GM18861 (cell line): ENCODE results near the gene SLC29A3.

ENCODE experiments used
- ATAC-seq: cut with Tn5 transposase; IDR thresholded peaks from one replicate; pipeline ENCODE4 v1.9.1; 2021; ENCODE audit not compliant: unreplicated experiment

Gene SLC29A3

DNA sequence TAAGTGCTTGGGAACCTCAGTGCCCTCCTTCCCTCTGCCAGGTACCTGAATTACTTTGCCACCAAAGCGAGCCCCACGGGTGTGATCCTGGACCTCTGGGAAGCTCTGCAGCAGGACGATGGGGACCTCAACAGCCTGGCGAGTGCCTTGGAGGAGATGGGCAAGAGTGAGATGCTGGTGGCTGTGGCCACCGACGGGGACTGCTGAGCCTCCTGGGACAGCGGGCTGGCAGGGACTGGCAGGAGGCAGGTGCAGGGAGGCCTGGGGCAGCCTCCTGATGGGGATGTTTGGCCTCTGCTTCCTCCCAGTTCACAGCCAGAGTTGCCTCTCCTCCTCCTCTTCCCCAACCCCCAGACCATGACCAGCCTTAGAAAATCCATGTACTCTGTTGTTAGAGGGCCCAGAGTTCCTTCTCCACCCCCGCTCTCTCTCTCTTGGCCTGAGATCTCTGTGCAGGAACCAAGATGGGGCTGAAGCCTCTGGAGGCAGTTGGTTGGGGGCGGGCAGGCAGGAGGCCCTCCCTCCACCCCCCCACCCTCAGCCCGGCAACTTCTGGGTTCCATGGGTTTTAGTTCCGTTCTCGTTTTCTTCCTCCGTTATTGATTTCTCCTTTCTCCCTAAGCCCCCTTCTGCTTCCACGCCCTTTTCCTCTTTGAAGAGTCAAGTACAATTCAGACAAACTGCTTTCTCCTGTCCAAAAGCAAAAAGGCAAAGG lies 19.8 kb upstream of the SLC29A3 start:
- ATAC-seq, result no peak

DNA sequence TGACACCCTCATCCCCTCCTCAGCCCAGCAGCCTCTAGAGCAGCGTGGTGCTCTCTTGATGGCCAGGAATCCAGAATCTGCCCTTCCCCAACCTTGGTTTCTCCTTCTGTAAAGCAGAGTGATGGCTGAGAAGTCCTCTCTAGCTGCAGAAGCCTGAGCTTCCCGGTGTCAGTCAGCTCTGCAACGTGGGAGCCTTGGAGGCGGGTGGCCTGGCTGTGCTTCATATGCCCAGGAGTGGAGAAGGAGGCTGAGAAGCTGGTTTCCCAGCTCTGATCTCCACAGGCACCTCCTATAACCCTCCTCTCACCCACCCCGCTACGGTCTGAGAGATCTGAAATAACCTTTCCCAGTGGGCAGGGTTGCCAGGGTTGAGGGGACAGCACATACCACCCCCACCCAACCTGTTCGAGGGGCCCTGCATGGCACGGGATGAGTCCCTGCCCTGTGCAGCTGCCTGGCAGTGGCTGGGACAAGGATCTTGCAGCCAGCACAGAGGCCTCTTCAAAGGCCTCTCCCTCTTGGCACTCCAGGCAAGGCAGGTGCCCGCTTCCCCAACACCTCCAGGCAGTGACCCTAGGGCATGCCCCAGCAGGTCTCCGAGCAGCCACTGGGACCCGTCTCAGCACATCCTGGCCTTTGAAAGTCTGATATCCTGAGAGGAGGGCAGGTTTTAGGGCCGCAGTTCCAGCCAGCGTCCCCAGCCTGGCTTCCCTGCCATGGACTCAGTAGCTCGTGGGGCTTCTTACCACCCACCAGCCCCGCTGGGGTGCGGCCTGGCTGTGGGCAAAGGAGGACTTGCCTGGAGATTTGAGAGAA lies 18.3 kb upstream of the SLC29A3 start:
- ATAC-seq, result no peak

DNA sequence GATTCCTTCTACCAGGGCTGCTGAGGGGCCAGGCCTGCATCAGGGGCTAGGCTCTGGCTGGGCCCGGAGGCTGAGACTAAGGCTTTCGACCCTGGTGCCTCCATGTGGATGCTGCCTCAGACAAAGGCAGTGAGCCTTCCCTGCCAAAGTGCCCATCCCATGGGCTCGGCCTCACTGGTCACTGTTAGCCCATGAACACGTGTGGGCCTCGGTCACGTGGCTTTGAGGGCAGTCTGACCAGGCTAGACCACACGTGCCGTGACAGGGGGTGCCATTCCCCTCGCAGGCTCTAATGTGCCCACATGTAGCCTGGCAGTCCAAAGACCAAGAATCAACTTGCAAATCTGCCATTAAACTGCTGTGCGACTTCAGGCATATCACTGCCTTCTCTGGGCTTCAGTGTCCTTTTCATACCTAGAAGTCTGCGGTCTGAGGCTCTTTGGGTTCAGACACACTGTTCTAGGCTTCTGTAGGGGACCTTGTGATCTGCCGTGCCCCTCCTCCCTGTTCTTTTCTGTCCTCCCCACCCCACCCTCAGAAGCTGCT lies 17.6 kb upstream of the SLC29A3 start:
- no peak for ATAC-seq

DNA sequence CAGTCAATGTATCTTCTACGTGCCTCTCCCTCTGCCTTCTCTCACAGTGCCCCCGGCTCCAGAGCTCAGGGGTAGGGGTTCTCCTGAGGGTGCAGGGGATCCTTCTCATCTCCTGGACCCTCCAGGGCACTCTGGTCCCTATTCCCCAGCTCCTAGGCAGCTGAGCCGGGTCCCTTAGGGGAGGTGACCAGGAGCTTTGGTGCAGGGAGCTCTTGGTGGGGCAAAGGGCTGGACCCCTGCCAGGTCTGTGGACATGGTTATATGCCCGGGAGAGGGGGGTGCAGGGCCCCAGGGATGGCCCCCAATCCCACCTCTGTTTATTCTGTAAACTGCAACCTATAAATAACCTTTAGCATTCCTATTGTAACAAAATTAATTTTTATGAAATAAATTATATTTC lies 16.6 kb upstream of the SLC29A3 start:
- no peak for ATAC-seq

DNA sequence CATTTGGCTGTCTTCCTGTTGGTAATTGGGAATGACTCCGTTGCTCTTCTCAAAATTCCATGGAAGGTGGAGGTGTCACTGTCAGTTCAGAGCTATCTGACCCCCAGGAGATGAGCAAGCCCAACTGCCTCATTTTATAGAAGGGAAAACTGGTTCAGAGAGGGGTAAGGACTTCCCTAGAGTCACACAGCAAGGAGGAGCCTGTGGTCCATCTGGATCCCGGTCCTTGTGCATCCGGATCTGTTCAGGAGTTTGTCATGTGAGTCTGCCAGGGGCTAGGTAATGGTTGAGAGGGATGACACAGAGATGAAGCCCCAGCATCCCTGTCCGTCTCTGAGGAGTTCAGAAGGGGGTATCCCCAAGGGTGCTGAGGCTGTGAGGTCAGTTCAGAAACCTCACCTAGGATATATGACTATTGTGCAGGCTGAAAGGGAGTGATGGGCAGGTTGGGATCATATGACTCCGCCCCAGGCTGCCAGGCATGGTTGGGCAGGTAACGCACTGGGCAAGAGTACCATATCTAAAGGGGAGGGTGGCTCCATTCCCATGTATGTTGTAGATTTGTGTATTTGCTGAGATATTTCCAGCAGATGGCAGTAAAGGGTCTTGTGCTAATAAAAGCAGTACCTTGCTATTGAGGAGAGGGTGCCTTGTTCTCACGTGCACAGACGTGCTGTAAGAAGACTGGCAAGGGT lies 16.0 kb upstream of the SLC29A3 start:
- no peak for ATAC-seq

DNA sequence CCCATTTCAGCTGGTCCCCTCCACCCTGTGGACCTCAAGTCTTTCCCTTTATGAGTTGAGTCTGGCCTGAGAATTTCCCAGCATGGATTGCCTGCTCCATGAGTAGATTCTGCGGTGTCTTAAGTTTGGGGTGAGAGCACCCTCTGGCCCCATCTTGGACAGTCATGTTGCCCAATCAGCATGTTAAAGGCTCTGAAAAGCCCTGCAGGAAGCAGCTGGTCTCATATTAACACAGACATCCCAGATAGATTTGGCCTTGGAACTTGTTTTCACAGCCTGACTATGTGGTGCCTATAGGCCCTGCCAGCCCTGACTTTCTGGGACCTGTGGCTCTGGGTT lies 15.5 kb upstream of the SLC29A3 start:
- no peak for ATAC-seq

DNA sequence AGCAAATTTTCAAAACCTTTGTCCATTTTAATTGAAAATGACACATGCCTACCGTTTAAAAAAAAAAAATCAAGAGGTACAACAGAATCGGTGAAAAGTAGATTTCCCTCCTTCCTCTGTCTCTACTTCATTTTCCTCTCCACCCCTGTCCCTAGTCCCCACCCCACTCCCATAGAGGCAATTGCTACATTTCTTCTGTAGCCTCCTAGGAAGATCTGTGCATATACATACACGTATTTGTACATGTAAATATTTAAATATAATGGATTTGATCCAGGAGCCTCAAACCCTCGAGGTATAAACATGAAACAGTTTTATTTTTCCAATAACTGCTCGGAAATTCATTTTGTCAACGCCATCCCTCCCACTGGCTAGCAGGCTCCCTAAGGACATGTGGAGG lies 14.1 kb upstream of the SLC29A3 start:
- ATAC-seq, result no peak

DNA sequence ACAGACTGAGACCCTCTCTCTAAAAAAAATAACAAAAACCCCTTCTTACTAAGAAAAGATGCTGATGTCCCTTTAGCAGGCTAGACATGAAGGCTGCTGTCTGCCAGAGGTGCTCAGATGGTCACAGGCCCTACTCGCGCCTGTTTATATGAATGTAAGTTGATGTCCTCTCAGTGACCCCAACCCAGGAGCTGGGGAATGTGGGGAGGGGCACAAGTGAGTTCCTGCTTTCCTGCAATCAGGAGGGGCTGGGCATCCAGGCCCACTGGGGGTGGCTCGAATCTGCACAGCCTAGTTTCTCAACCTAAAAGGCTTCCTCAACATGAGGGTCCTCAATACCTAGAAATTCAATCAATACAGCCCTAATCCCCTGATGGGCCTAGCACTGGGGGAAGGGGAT lies 12.1 kb upstream of the SLC29A3 start:
- no peak for ATAC-seq

DNA sequence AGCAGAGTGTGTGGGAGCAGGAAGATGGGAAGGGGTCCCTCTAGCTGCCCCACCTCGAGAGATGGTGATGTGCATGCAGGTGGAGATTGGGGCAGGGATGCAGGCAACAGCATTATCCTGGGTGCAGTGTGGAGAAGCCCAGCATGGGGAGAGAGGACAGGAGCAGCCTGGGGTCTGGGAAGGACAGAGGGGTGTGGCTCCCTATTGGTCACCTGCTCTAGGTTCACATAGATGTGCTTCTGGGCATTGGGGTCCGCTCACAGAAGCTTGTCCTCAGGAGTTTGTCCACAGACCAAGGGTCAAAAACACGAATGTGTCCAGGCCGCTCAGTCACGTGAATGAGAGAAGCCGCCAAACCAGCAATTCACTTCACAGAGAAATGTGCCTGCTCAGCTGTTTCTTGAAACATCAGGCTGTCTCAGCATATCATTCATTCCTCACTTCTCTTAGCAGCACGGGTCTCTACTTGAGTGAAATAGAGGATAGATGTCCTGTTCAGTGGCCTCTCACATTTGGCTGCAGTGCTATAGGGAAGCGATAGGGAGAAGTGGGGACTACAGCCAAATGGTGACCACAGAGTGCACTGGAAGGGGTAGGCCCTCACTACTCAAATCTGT lies 11.5 kb upstream of the SLC29A3 start:
- ATAC-seq, result no peak

DNA sequence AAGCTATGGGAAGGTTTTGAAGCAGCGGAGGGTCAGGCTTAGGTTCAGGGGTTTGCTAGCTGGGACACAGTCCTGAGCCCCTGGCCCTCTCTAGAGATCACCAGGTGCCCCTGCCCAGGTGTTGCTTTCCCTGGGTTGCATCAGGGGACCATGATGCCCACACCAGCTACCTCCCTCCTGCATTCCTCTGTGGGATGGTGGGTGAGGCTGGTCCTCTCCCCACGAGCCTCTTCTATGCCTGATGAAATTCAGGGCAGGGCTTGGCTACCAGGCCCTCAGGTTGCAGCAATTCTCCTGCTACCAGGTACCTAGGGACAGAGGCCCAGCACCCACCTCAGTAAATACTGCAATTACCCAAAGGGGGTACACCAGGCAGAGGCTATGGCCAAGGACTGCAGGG lies 10.8 kb upstream of the SLC29A3 start:
- ATAC-seq, result no peak

DNA sequence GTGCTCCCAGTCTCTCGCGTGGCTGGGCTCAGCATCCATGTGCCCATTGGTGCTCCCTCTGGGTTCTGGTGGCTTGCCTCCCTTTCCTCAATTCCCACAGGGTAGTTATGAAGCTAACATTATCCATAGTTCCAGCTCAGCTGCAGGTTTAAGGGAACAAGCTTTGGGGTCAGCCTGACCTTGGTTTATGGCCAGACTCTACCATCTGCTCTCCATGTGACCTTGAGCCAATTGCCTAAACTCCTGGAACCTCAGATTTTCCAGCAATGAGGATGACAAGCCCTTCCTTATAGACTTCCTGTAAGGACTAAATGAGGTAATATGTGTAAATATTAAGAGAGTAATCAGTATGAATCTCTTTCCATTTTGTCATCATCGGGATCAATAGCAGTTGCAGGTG lies 10.1 kb upstream of the SLC29A3 start:
- no peak for ATAC-seq

DNA sequence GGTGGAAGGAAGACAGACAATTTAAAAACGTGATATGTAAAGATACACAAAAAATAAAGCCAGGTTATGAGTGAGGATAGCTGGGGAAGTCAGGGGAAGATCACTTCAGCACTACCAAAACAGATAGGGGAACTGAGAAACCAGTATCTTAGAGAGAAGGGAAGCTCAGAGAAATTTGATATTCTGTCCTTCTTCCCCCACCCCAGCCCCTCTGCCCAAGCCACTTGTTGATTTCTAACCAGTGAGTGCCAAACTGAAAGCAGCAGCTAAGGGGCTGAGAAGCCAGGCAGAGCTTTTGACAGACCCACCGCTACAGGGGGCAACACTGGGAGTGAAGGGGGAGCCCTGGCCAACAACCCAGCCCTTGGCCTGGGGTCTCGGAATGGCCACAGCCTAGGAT lies 9.1 kb upstream of the SLC29A3 start:
- no peak for ATAC-seq

DNA sequence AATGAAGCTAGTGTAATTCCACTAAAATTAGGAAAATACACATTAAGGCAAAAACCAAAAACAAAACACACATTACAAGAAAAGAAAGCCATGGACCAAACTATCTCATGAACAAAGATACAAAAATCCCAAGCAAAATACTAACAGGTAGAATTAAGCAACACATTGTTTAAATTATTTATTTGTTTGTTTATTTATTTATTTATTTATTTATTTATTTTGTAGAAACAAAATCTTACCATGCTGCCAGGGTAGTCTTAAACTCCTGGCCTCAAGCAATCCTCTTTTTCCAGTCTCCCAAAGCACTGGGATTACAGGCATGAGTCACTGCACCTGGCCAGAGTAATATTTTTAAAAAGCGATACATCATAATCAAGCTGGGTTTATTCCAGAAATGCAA lies 6.8 kb upstream of the SLC29A3 start:
- ATAC-seq, result no peak

DNA sequence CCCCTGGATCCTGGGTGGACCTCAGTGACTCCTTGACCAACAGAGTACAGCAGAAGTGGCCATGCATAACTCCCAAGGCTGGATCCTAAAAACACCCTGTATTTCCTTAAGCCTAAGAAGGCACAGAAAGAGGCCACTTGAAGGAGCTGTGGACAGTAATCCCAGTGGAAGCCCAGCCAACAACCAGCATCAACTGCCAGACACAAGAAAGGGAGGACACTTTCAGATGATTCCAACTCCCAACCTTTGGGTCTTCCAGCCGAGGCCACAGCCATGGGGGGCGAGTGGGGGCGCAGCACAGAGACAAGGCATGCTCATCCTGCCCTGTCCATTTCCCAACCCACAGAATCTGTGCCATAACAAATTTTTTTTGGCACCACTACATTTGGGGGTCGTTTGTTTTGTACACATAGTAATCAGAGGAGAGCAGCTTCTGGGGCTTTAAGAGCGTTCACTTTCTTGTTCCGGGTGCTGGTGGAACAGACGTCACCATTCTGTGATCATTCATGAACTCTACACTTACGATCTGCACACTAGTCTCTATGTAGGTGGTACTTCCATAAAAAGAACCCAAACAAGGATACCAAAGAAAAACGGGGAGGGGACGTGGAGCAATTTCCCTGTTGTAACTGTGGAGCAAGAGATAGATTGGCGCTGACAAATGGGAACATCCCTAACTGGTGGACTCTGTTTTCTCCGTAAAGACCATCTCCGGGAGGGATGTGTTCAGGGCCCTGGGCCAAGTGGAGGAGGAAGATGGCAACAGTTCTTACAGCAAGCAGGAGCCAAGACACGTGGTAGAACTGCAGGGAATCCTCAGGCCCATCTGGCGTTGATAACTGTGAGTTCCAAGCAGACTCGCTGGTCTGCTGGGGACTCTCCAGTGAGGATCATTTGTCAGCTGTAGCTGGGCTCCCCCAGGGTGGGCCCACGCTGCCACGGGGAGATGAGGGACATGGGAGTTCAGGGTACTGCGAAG lies 6.0 kb upstream of the SLC29A3 start:
- no peak for ATAC-seq

DNA sequence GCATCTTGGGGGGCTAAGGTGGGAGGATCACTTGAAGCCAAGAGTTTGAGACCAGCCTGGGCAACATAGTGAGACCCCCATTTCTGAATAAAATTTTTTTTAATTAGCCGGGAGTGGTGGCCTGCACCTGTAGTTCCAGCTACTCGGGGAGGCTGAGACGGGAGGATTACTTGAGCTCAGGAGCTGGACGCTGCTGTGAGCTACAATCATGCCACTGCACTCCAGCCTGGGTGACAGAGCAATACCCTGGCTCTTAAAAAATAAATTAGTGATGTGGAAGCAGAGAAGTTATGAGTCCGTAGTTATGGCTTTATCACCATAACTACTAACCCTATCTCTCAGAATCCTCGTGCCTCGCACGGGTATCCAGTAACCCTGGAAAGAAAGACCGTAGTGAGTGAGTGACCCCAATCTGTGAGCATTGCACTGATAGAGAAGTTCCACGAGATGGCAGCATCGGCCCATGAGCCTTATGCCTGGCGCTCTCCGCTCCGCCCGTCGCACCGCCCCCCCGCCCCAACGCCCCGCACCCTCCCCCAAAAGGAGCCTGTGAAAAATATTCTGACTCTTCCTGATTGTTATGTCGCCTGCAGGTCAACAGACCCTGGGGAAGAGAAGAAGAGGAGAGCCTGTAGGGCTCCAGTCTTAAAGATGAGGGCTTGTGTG lies 4.9 kb upstream of the SLC29A3 start:
- ATAC-seq, result no peak

DNA sequence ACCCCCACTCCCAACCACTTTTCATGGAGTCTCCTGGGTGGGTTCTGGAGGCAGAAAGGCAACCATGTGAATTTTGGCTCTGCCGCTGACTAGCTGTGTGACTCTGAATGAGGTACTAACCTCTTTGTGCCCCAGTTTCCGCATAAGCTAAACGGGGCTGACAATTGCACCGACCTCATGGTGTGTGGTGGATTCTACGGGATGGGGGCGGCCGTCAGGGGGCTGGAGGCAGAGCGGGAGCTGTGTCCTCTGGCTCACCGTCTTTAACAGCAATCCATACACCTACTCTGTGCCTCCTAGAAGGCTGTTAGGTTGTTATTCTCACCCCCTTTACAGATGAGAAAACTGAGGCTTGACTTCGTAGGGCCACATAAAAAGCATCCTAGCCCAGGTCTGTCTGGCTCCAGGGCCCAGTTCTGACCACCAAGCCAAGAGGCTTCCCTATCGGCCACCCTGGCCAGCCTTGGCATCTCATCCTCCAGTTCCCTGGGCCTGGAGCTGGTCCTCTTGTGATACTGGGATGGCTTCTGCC lies 4.3 kb upstream of the SLC29A3 start:
- no peak for ATAC-seq

DNA sequence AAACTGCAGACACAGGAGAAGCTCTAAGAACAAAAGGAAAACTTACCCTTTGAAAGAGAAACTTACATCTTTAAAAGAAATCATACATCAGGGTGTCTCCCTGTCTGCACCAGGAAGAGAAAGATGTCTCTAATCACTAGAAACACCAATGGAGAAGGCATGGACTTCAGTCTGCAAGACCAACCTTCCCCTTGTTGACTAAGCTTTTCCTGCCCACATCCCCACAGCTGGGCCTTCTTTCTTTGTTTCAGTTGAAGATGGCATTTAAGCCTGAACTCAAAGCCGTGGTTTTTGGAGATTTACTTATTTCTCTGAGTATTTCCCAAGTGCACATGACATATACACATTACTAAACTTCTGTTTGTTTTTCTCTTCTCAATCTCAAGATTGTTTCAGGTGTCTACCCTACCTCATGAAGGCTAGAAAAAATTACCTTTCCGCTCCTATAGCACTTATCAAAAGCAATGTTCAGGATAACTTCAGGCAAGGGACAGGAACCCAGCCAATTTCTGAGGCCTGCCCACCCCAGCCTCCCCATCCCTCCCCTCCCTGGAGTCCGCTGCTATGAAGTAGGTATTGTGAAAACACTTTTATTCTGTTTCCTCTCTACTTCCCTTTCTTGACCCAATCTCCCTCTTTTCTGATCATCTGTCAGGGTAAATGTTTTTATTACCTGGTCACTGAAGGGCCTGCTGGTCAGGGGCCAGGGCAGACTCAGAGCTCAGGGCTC lies 2.8 kb upstream of the SLC29A3 start:
- no peak for ATAC-seq

DNA sequence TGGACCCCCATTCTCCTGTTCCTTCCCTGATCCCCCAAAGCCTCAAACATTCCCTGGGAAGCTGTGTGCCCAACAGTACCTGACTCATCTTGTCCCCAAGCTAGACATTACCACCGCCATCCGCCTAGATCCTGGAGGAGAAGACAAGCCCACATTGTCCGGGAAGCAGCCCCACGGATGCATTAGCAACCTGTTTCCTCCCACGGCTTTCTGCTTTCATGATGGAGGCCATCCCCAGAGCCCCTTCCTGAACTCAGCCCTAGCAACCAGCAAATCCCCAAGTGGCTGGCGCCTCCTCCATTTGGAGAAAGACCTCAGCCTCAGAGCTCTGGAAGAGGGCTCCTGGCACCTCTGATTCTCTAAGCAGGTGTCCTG lies 2.3 kb upstream of the SLC29A3 start:
- no peak for ATAC-seq

DNA sequence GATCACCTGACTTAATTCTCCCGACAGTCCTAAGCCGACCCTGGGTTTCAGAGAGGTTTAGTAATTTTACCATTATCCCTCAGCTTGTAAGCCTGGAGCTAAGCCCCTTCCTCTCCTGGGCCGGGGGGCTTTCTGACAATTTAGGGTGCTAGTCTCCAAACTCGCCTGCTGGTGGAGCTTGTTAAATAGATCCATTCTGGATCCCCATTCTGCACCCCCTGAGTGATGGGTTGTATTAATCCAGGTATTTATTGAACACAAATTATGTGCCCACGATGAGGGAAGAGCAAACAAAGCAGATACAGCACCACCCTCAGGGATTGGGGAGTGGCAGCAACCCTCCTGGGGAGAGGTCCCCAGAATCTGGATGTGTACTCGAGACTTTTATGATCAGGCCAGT lies 1.3 kb upstream of the SLC29A3 start:
- no peak for ATAC-seq
